ENCODE measurements around the gene CLPTM1.

The CLPTM1 gene

DNA sequence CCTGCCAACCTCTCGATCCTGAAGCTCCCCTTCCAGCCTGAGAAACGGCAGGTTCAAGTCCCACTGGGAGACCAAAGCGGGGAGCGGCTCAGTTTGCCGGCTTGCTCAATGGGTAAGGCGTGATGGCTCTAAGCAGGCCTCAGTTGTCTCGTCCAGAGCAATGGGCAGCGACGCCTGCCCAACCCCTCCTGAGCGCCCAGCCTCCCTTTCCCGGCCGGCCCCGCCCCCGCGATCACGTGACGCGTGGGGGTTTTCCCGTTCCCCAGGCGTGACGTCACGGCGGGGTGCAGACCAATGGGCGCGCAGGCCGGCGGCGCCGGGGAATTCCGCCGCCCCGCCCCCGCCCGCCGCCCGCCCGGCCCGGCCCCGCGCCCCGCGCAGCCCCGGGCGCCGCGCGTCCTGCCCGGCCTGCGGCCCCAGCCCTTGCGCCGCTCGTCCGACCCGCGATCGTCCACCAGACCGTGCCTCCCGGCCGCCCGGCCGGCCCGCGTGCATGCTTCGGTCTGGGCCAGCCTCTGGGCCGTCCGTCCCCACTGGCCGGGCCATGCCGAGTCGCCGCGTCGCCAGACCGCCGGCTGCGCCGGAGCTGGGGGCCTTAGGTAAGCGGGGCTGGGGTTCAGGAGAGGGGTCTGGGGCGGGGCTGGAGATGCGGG lies 46.0 kb downstream of the CLPTM1 start, which contains the start of gene RELB:
Gene RELB, plus strand, starts transcription at position 378 of the 653 bp plus-strand sequence. Its CDS starts 116 bp downstream, at position 494.
- no peaks in the 10 kb centered on the region for H3K27me3 ChIP-seq (ENCODE audit: insufficient read depth, low read length, poor library complexity)
- H4K20me1 ChIP-seq (ENCODE audit: insufficient read depth, low read length) = peaks cover 8% of the 10 kb centered on the region; the same call in 1 of the 2 replicates
- no peaks in the 10 kb centered on the region for H3K9me3 ChIP-seq (ENCODE audit: insufficient read depth, low read length, severe bottlenecking)
- peak within 1 kb of the TSS; percentile 80 for H3K9ac ChIP-seq (ENCODE audit: low read depth, low read length)
- H3K27ac ChIP-seq (ENCODE audit: low read length) = peak within 1 kb of the TSS; percentile 70
- no peaks in the 10 kb centered on the region for H3K79me2 ChIP-seq (ENCODE audit: insufficient read depth, low read length)
- peak; percentile 87 for DNase-seq
- peaks cover 20% of the 10 kb centered on the region for H3K4me1 ChIP-seq (ENCODE audit: insufficient read depth, low read length)
- H3K4me3 ChIP-seq (ENCODE audit: low read depth in 1 of 2, low read length in 2 of 2) = peak within 1 kb of the TSS; percentile 60 to 87; a peak in 3 of 4 replicates
- H2AFZ ChIP-seq (ENCODE audit: low read depth, low read length) = peak within 1 kb of the TSS; percentile 86
- ATAC-seq (ENCODE audit: insufficient read depth, low read depth) = peak; percentile 42
- no peak for TF ChIP-seq EZH2 (IDR thresholded peaks at IDR 0.05; ENCODE audit: borderline replicate concordance, low read depth, low read length, severe bottlenecking)
- TF ChIP-seq, protein P1, sequence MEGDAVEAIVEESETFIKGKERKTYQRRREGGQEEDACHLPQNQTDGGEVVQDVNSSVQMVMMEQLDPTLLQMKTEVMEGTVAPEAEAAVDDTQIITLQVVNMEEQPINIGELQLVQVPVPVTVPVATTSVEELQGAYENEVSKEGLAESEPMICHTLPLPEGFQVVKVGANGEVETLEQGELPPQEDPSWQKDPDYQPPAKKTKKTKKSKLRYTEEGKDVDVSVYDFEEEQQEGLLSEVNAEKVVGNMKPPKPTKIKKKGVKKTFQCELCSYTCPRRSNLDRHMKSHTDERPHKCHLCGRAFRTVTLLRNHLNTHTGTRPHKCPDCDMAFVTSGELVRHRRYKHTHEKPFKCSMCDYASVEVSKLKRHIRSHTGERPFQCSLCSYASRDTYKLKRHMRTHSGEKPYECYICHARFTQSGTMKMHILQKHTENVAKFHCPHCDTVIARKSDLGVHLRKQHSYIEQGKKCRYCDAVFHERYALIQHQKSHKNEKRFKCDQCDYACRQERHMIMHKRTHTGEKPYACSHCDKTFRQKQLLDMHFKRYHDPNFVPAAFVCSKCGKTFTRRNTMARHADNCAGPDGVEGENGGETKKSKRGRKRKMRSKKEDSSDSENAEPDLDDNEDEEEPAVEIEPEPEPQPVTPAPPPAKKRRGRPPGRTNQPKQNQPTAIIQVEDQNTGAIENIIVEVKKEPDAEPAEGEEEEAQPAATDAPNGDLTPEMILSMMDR (IDR thresholded peaks at IDR 0.05; ENCODE audit: borderline replicate concordance, extremely low read depth, low read length, poor library complexity, severe bottlenecking) = no peak
- no peaks in the 10 kb centered on the region for H3K36me3 ChIP-seq (ENCODE audit: insufficient read depth, low read length)
- peak within 1 kb of the TSS; percentile 98 for H3K4me2 ChIP-seq (ENCODE audit: insufficient read depth, low read length)

DNA sequence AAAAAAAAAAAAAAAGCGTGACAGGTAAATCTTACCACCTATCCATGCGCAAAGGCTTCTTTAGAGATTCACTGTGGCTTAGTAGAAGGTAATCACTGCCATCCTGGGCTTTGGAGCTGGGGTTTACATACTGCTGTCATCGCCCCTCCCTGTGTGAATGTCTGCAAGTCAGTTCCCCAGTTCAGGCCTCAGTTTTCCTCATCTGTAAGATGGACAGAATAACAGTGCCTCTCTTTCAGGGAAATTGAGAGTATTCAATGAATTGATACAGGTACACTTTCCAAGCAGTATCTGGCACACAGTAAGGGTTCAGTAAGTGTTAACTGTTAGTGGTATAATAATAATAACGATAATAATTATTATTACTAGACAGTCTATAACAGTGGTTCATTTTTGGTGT lies 48.3 kb downstream of the CLPTM1 start:
- Histone ChIP-seq H3K79me2 (ENCODE audit: insufficient read depth, low read length) (no peaks in the 10 kb centered on the region), H3K9me3 (ENCODE audit: insufficient read depth, low read length, severe bottlenecking) (no peaks in the 10 kb centered on the region), H3K36me3 (ENCODE audit: insufficient read depth, low read length) (no peaks in the 10 kb centered on the region), H3K4me1 (ENCODE audit: insufficient read depth, low read length) (peaks cover 20% of the 10 kb centered on the region), H3K4me3 (ENCODE audit: low read depth in 1 of 2, low read length in 2 of 2) (no peak overlapping the region), H2AFZ (ENCODE audit: low read depth, low read length) (no peak overlapping the region), H3K4me2 (ENCODE audit: insufficient read depth, low read length) (no peak overlapping the region), H3K9ac (ENCODE audit: low read depth, low read length) (no peak overlapping the region), H4K20me1 (ENCODE audit: insufficient read depth, low read length) (peaks cover 8% of the 10 kb centered on the region; the same call in 1 of the 2 replicates), H3K27ac (ENCODE audit: low read length) (no peak overlapping the region), H3K27me3 (ENCODE audit: insufficient read depth, low read length, poor library complexity) (no peaks in the 10 kb centered on the region)
- DNase-seq (no peak), ATAC-seq (ENCODE audit: insufficient read depth, low read depth) (no peak)
- TF ChIP-seq, protein P1 (IDR thresholded peaks at IDR 0.05; ENCODE audit: borderline replicate concordance, extremely low read depth, low read length, poor library complexity, severe bottlenecking) = no peak
- TF ChIP-seq EZH2 (IDR thresholded peaks at IDR 0.05; ENCODE audit: borderline replicate concordance, low read depth, low read length, severe bottlenecking) = no peak

DNA sequence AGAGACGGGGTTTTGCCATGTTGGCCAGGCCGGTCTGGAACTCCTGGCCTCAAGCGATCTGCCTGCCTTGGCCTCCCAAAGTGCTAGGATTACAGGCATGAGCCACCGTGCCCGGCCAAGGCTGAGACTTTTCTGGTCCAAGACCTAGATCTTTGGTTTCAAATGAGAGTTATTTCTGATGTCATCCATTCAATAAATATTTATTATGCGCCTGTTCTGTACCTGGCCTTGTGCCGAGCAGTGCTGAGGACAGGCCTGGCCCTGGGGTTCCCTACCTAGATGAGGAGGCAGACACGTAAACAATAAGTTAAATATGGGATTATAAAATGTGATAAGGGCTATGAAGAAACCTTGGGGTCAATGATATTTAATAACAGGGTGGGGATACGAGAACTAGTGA lies 50.6 kb downstream of the CLPTM1 start:
- ATAC-seq (ENCODE audit: insufficient read depth, low read depth) = no peak
- H3K4me2 ChIP-seq (ENCODE audit: insufficient read depth, low read length) = no peak overlapping the region
- peaks cover 9% of the 10 kb centered on the region; the same call in 1 of the 2 replicates for H4K20me1 ChIP-seq (ENCODE audit: insufficient read depth, low read length)
- no peak overlapping the region for H3K4me3 ChIP-seq (ENCODE audit: low read depth in 1 of 2, low read length in 2 of 2)
- no peak overlapping the region for H2AFZ ChIP-seq (ENCODE audit: low read depth, low read length)
- no peak for DNase-seq
- no peaks in the 10 kb centered on the region for H3K79me2 ChIP-seq (ENCODE audit: insufficient read depth, low read length)
- H3K9ac ChIP-seq (ENCODE audit: low read depth, low read length) = no peak overlapping the region
- H3K27me3 ChIP-seq (ENCODE audit: insufficient read depth, low read length, poor library complexity) = no peaks in the 10 kb centered on the region
- H3K27ac ChIP-seq (ENCODE audit: low read length) = no peak overlapping the region
- no peaks in the 10 kb centered on the region for H3K36me3 ChIP-seq (ENCODE audit: insufficient read depth, low read length)
- peaks cover 19% of the 10 kb centered on the region for H3K4me1 ChIP-seq (ENCODE audit: insufficient read depth, low read length)
- TF ChIP-seq, protein P1 (IDR thresholded peaks at IDR 0.05; ENCODE audit: borderline replicate concordance, extremely low read depth, low read length, poor library complexity, severe bottlenecking) = no peak
- no peak for TF ChIP-seq EZH2 (IDR thresholded peaks at IDR 0.05; ENCODE audit: borderline replicate concordance, low read depth, low read length, severe bottlenecking)
- H3K9me3 ChIP-seq (ENCODE audit: insufficient read depth, low read length, severe bottlenecking) = no peaks in the 10 kb centered on the region

Measured in DND-41 (cell line).